ENCODE data around the gene CACNA1I.

The CACNA1I gene

GRCh38 chr22:39627208-39627607 is 56.7 kb downstream of the CACNA1I start:
- DNase-seq: no peak

GRCh38 chr22:39627865-39628562 is 57.5 kb downstream of the CACNA1I start:
- DNase-seq: no peak

- DNase-seq: no peak
Observed at GRCh38 chr22:39628563-39629080, 58.1 kb downstream of the CACNA1I start.

- no peak for DNase-seq
Observed at GRCh38 chr22:39629851-39630250, 59.3 kb downstream of the CACNA1I start.

- no peak for DNase-seq
Observed at GRCh38 chr22:39630721-39631120, 60.2 kb downstream of the CACNA1I start.

GRCh38 chr22:39631381-39632286 is 61.1 kb downstream of the CACNA1I start:
- no peak for DNase-seq

GRCh38 chr22:39634530-39635405 is 64.2 kb downstream of the CACNA1I start:
- no peak for DNase-seq

GRCh38 chr22:39635719-39636118 is 65.2 kb downstream of the CACNA1I start:
- no peak for DNase-seq

GRCh38 chr22:39638958-39639357 is 68.4 kb downstream of the CACNA1I start:
- no peak for DNase-seq

- no peak for DNase-seq
Observed at GRCh38 chr22:39641660-39642310, 71.2 kb downstream of the CACNA1I start.

- no peak for DNase-seq
Observed at GRCh38 chr22:39643311-39644083, 72.9 kb downstream of the CACNA1I start.

- no peak for DNase-seq
Observed at GRCh38 chr22:39645532-39645931, 75.0 kb downstream of the CACNA1I start.

- DNase-seq: no peak
Observed at GRCh38 chr22:39646398-39647063, 76.0 kb downstream of the CACNA1I start.

- no peak for DNase-seq
Observed at GRCh38 chr22:39647836-39648629, 77.5 kb downstream of the CACNA1I start.

- no peak for DNase-seq
Observed at GRCh38 chr22:39648630-39648950, 78.0 kb downstream of the CACNA1I start.

GRCh38 chr22:39649500-39650089 is 79.0 kb downstream of the CACNA1I start:
- DNase-seq: no peak

- no peak for DNase-seq
Observed at GRCh38 chr22:39651053-39651996, 80.8 kb downstream of the CACNA1I start.

- DNase-seq: no peak
Observed at GRCh38 chr22:39652990-39653786, 82.6 kb downstream of the CACNA1I start.

Measured in NCI-H526 treated with DMSO at 0.1 percent for 48 hours (cell line).